ELF-1 (cell line): ENCODE data around the gene TIRAP.
A peak's percentile ranks its signal among the peaks of the same experiment; 100 is the strongest.
"Not testable (repeated sequence)": the region's sequence is repeated elsewhere in the genome, so short reads cannot be mapped to it uniquely, and the experiment has no call there.

Source experiments
- DNase-seq: peaks from one replicate; pipeline ENCODE4 v3.0.0-alpha.2; 2016; ENCODE audit warnings: low read depth, low spot score

Gene TIRAP

DNA sequence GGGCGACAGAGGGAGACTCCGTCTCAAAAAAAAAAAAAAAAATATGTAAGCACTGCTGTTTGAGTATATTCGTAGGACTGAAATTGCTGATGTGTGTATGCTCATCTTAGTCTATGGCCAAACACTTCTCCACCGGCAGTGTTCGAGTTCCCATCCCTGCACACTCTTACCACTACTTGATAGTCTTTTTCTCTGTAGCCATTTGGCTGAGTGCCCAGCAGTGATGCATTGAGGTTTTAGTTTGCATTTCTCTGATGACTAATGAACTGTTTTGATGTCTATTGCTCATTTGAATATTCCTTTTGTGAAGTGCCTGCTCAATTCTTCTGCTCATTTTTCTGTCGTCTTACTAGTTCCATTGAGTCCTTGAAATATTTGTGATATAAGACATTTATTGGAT lies 1.9 kb downstream of the TIRAP start:
- no peak for DNase-seq

GRCh38 chr11:126288237-126288636 lies 5.3 kb downstream of the TIRAP start:
- DNase-seq = no peak

GRCh38 chr11:126290887-126291286 lies 8.0 kb downstream of the TIRAP start:
- no peak for DNase-seq

GRCh38 chr11:126293726-126294125 lies 10.8 kb downstream of the TIRAP start:
- no peak for DNase-seq

DNA sequence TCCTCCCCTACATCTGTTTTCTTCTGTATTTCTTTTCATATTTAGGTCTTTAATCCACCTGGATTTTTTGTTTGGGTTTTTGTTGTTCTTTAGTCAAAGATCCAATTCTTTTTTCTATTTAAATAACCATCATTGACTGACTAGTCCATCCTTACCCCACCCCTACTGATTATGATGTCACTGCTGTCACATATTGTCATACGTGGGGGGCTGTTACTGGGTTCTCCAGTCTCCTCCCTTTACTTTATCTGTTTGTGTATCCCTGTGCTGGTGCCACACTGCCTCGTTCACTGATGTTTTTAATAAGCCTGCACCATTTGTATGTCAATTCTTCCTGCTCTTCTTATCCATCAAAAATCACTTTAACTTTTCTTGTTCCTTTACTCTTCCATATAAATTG lies 14.1 kb downstream of the TIRAP start:
- no peak for DNase-seq

GRCh38 chr11:126303623-126304456 lies 20.9 kb downstream of the TIRAP start, which contains the start of gene DCPS:
DCPS (plus strand) TSS chr11:126304060; CDS start chr11:126304081, 21 bp downstream.
- peak; percentile 96 for DNase-seq

DNA sequence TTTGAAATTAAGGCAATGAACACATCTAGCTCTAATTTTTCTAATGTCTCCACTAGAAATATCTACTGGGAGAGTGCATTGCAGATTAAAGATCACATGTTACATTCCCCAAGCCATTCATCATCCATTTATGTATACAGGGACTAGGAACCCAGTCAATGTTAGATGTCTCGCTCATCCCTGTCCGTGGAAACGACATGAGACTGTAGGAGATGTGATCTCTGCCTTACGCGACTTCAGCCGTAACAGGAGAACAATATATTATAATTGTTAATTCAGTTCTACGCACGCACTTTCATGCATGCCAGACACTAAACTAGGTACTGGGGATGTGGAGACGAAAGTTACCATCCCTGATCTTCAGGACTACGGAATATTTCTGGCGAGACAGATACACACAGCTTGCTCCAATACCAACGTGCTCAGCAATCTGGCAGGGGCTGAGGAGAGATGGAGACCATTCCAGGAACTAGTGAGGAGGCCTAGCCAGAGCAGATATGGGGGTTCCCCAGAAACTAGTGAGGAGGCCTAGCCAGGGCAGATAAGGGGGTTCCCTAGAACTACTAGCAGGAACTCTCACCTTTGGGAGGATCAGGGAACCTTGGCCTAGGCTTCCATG lies 21.7 kb downstream of the TIRAP start:
- no peak for DNase-seq

DNA sequence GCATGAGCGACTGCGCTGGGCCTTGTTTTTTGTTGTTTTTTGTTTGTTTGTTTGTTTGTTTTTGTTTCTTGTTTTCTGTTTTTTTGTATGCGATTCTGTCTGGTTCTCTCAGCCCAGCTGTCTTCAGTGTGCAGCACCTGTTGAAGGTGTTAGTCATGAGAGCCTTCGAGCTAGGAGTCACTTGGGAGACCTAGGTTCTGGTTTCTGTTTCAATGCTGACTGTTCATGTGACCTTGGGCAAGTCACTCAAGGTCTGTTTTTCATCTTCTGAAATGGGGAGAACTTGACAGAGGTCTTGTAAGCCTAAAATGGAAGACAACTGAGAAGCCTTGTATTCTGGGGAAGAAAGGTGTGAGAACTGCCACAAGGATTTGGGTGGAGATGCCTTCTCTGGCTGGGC lies 22.8 kb downstream of the TIRAP start:
- no peak for DNase-seq

DNA sequence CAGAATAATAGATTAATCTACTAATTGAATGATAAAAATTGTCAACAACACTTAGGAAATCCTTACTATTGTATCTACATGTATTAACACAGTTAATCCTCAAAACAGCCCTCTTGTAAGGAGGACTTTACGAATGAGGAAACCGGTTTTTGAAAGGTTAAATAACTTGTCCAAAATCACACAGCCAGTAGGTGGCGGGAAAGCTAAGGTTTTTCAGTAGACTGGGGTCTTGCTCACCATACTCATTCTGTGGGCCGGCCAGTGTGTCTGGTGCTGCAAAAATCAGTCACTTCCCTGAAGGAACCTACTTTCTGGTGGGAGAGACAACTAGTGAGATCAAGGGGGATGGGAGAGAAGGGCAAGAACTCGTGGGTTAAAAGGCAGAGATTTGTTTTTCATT lies 24.8 kb downstream of the TIRAP start:
- DNase-seq = peak; percentile 52

GRCh38 chr11:126308271-126308671 lies 25.4 kb downstream of the TIRAP start:
- no peak for DNase-seq

DNA sequence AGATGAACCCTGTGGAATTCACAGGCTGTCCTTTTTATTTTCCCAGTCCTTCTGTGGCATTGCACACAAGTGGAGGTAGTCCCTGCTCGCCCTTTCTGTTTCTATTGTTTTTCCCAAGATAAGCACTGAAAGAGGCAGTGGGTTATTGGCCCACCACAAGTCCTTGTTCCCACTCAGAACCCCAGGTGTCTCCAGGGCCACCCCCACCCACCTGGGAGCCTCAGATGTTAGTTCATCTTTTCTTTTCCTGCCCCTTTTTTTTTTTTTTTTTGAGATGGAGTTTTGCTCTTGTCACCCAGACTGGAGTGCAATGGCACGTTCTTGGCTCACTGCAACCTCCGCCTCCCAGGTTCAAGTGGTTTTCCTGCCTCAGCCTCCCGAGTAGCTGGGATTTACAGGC lies 25.9 kb downstream of the TIRAP start:
- not testable (repeated sequence) for DNase-seq

GRCh38 chr11:126310200-126310991 lies 27.5 kb downstream of the TIRAP start:
- DNase-seq = peak; percentile 88

DNA sequence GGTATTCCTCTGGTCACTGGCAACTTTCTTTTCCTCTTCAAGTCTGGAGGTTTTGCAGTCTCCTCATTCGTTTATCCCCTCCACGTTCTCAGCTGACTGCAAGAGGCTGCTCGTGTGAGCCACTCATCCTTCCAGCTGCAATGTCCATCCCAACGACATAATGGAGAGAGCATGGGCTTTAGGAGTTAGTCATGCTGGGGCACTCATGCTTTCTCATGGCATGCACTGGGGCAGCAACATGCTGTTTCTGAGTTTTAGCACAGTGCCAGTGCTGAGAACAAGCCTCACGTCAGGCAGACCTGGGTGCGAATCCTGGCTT lies 28.1 kb downstream of the TIRAP start:
- no peak for DNase-seq

- no peak for DNase-seq
These were observed 28.8 kb downstream of the TIRAP start for GRCh38 chr11:126311401-126312291.

DNA sequence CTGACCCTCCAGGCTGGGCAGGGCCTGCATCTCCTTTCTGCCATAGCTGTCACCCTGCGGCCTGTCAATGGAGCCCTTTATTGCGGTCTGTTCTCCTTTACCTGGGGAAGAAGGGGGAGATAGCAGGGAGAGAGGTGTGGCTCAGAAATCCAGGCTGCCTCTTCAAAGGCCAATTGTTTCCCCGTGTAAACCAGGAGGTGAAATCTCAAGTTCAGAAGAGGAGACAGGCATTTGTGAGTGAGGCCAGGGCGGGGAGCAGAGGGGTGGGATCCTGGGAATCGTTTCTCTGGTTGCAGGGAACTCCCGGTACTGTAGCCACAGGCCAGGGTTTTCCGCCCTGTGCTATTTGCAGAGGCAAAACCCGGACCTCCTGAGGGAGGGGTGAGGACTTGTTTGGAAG lies 30.1 kb downstream of the TIRAP start:
- DNase-seq = no peak

- DNase-seq = no peak
These were observed 30.9 kb downstream of the TIRAP start for GRCh38 chr11:126313826-126314225.

GRCh38 chr11:126317432-126317755 lies 34.5 kb downstream of the TIRAP start:
- no peak for DNase-seq

DNA sequence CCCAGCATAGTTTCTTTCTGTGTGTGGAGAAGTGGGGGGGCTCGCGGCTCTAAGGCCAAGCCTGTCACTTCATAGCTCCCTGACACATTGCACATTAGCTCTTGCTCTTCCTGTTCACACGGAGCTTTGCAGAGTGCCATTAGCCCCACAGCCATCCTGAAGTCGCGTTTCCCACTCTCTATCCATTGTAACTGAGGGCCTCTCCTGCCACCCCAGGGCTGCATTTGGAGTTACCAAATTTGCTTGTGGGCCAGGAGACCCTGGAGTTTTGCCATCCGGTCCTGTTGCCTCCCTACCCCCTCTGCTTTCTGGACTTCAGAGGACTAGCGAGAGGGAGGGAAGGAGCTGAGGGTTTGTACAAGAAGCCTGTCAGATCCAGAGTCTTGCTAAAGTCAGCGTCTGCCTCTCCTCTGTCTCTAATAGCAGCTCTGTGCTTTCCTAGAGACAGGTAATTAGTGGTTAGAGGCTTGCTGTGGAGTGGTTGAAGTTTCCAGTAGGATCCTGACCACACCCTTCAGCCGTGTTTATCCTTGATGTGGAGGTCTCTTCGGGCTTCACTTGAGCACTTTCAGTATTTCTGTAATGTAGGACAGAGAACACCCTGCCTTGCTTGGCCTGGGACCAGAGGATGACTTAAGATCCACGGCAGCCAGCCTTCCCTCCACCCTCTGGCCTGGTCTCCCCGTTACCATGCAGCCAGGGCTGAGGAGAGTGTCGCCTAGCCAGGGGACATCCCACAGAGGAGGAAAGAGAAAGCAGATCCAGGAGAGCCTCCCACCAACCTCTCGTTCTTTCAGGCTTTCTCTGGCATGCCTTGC lies 35.1 kb downstream of the TIRAP start:
- DNase-seq = no peak

- DNase-seq = no peak
These were observed 35.9 kb downstream of the TIRAP start for GRCh38 chr11:126318574-126319373.

DNA sequence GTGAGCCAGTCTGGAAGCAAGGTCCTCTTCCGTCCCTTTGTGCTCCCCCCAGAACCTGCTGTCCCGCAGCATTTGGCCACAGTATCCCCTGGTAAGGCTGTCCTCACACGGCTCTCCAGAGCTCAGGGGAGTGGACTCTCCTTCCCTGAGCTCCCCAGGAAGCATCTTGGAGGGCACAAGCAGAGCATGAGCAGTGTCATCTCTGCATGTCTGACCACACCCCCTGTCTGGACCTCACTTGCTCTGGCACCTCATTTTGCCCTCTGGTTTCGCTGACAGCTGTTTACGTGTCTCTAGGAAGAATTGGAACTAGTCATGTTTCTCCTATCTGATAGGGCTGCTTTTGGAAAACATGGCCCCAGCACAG lies 36.5 kb downstream of the TIRAP start:
- DNase-seq = no peak
